Measurements from ENCODE around the gene PPCDC. TPM values are rescaled to one million over a fixed set of nuclear protein-coding genes. Genes with fewer than 3 reads are reported as not detected.
A peak's percentile ranks its signal among the peaks of the same experiment; 100 is the strongest.

Gene PPCDC
- polyA plus RNA-seq, 1 of the 3 experiments (the other 2 are of a cell fraction), result 19.8 TPM

DNA sequence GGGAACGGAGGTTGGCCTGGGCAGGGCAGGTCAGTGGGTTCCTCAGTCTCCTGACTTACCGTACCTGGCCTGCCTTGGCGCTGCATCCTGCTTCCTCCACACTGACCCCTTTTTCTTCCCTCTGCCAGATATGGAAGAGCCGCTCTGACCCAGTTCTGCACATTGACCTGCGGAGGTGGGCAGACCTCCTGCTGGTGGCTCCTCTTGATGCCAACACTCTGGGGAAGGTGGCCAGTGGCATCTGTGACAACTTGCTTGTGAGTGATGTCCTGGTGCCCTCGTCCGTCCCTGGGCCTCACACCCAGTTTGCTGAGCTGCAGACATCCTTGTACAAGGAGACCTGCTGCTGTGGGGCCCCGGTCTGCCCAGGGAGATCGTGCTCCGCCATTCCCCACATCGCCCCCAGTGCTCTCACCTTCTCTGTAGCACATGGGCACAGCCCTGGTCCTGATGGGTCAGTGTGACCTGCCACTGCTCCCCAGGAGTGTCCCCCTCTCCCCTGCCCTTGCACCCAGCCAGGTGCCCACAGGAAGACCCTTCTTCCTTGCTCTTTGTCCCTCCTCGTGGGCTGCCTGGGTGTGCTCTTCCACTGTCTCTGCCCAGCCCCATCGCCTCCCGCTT, 21.0 kb downstream of the PPCDC start:
- Histone ChIP-seq H3K9me3 (no peaks in the 10 kb centered on the region), H3K4me3 (ENCODE audit: low read depth in 2 of 2, low read length in 1 of 2) (no peak overlapping the region), H3K4me2 (no peak overlapping the region), H2AFZ (ENCODE audit: low read depth) (no peak overlapping the region), H3F3A (replicated peaks; ENCODE audit: insufficient read depth) (peaks cover 8% of the 10 kb centered on the region), H3K36me3 (replicated peaks in 1 of 2; ENCODE audit: control insufficient read depth in 1 of 2, insufficient read depth in 2 of 2, low read length in 1 of 2) (no peaks in the 10 kb centered on the region), H3K9me2 (no peaks in the 10 kb centered on the region), H3K27me3 (ENCODE audit: insufficient read depth) (no peaks in the 10 kb centered on the region), H4K20me1 (ENCODE audit: insufficient read depth) (no peaks in the 10 kb centered on the region), H3K79me2 (ENCODE audit: insufficient read depth) (no peaks in the 10 kb centered on the region), H3K9ac (no peak overlapping the region), H3K27ac (ENCODE audit: low read depth in 2 of 2, low read length in 1 of 2) (peak overlapping the region in 1 of 2 experiments; percentile 54; a peak in 2 of 4 replicates), H3K4me1 (ENCODE audit: control insufficient read depth in 1 of 2, insufficient read depth in 2 of 2, low read depth in 1 of 2, low read length in 1 of 2) (peaks cover 19 to 46% of the 10 kb centered on the region in 2 experiments; a peak in 3 of 4 replicates)
- POLR2A ChIA-PET, result no interaction called here
- no peak for DNase-seq
- CTCF ChIA-PET, result interaction anchor here (1.4 to 3.6 kb wide), 5 partner anchors 9 to 264 kb away, joined by 3 to 21 read pairs (median 3); partner anchors contain the start of gene C15orf39
- 95% methylated on average over 10 of the region's 14 CpGs for WGBS (ENCODE audit: low lambda C conversion rate)
- TF ChIP-seq, protein P1, sequence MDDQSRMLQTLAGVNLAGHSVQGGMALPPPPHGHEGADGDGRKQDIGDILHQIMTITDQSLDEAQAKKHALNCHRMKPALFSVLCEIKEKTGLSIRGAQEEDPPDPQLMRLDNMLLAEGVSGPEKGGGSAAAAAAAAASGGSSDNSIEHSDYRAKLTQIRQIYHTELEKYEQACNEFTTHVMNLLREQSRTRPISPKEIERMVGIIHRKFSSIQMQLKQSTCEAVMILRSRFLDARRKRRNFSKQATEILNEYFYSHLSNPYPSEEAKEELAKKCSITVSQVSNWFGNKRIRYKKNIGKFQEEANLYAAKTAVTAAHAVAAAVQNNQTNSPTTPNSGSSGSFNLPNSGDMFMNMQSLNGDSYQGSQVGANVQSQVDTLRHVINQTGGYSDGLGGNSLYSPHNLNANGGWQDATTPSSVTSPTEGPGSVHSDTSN (IDR thresholded peaks at IDR 0.05), result no peak
- TF ChIP-seq EZH2phosphoT487 (IDR thresholded peaks at IDR 0.05; ENCODE audit: borderline replicate concordance, low read depth) (no peak), FOSL2 (IDR thresholded peaks at IDR 0.05; ENCODE audit: borderline replicate concordance, low read depth) (no peak), POLR2AphosphoS5 (IDR thresholded peaks at IDR 0.05; ENCODE audit: low read depth, low read length) (no peak), RCOR1 (IDR thresholded peaks at IDR 0.05; ENCODE audit: low read length) (no peak), RAD21 (IDR thresholded peaks at IDR 0.05; ENCODE audit: low read length) (no peak), CHD2 (IDR thresholded peaks at IDR 0.05; ENCODE audit: low read length, partially characterized antibody) (no peak), REST (IDR thresholded peaks at IDR 0.05; ENCODE audit: low read depth, low read length) (no peak)

DNA sequence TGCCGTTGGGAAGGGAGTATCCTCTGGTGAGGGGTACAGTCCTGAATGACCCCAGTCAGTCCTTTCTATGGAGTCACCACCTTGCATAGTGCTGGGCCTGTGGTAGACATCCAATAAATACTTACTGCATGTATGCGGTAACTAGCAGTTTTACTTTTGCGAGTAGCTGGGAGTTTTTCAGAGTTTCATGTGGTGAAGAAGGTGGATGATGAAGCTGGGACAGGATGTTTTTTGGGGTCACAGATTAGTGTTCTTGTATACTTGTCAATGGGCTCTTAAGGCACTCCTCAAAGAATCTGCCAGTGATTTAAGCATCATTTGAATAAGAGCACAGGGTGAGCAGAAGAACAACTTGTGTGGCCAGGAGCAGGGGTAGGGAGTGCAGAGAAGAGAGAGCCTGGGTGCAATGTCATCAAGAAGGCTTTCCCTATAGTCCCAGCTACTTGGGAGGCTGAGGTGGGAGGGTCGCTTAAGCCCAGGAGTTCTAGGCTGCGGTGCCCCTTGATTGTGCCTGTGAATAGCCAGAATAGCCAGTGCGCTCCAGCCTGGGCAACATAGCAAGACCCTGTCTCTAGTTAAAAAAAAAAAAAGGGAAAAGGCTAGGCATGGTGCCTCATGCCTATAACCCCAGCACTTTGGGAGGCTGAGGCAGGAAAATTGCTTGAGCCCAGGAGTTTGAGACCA, 22.1 kb downstream of the PPCDC start:
- TF ChIP-seq, protein P1 (IDR thresholded peaks at IDR 0.05), result no peak
- no peak for TF ChIP-seq RXRA (IDR thresholded peaks at IDR 0.05; ENCODE audit: borderline replicate concordance, low read depth)
- no peak for TF ChIP-seq RCOR1 (IDR thresholded peaks at IDR 0.05; ENCODE audit: low read length)
- no peak for TF ChIP-seq GABPA (IDR thresholded peaks at IDR 0.05; ENCODE audit: low read depth)
- no peak for TF ChIP-seq CTCF (IDR thresholded peaks at IDR 0.05)
- no peak for TF ChIP-seq GATA2 (CRISPR knock-in tag; IDR thresholded peaks at IDR 0.05)
- TF ChIP-seq POLR2AphosphoS5 (IDR thresholded peaks at IDR 0.05; ENCODE audit: low read depth, low read length), result no peak
- TF ChIP-seq RFX5 (IDR thresholded peaks at IDR 0.05; ENCODE audit: low read length), result no peak
- TF ChIP-seq, protein P2, sequence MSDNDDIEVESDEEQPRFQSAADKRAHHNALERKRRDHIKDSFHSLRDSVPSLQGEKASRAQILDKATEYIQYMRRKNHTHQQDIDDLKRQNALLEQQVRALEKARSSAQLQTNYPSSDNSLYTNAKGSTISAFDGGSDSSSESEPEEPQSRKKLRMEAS (IDR thresholded peaks at IDR 0.05; ENCODE audit: low read depth), result no peak
- TF ChIP-seq RAD21 (IDR thresholded peaks at IDR 0.05; ENCODE audit: low read length), result no peak
- TF ChIP-seq SIN3A (IDR thresholded peaks at IDR 0.05; ENCODE audit: borderline replicate concordance, low read depth, low read length), result no peak
- no peak overlapping the region for H3K9ac ChIP-seq
- no peaks in the 10 kb centered on the region for H3K36me3 ChIP-seq (replicated peaks in 1 of 2; ENCODE audit: control insufficient read depth in 1 of 2, insufficient read depth in 2 of 2, low read length in 1 of 2)
- CTCF ChIA-PET, result interaction anchor here (1.4 kb wide), 1 partner anchor 36 kb away, joined by 3 read pairs; no protein-coding TSS in a partner anchor
- no peaks in the 10 kb centered on the region for H3K9me3 ChIP-seq
- POLR2A ChIA-PET, result no interaction called here
- H3K4me2 ChIP-seq, result no peak overlapping the region
- DNase-seq, result no peak
- H4K20me1 ChIP-seq (ENCODE audit: insufficient read depth), result no peaks in the 10 kb centered on the region
- H3K4me3 ChIP-seq (ENCODE audit: low read depth in 2 of 2, low read length in 1 of 2), result no peak overlapping the region
- H3K4me1 ChIP-seq (ENCODE audit: control insufficient read depth in 1 of 2, insufficient read depth in 2 of 2, low read depth in 1 of 2, low read length in 1 of 2), result peaks cover 19 to 57% of the 10 kb centered on the region in 2 experiments; a peak in 3 of 4 replicates
- H3K79me2 ChIP-seq (ENCODE audit: insufficient read depth), result no peaks in the 10 kb centered on the region
- H3F3A ChIP-seq (replicated peaks; ENCODE audit: insufficient read depth), result peaks cover 8% of the 10 kb centered on the region
- H3K27ac ChIP-seq (ENCODE audit: low read depth in 2 of 2, low read length in 1 of 2), result no peak overlapping the region
- 95% methylated on average over 6 of the region's 6 CpGs for WGBS (ENCODE audit: low lambda C conversion rate)
- H3K9me2 ChIP-seq, result no peaks in the 10 kb centered on the region
- no peaks in the 10 kb centered on the region for H3K27me3 ChIP-seq (ENCODE audit: insufficient read depth)
- no peak overlapping the region for H2AFZ ChIP-seq (ENCODE audit: low read depth)
